ENCODE results near the gene RTN4RL2. TPM values are rescaled to one million over a fixed set of nuclear protein-coding genes. Genes with fewer than 3 reads are reported as not detected.

The RTN4RL2 gene
- total RNA-seq, 6 donors from 2014 or later: 1.1 to 4.1 (median 2.0) TPM; not detected in 1

DNA sequence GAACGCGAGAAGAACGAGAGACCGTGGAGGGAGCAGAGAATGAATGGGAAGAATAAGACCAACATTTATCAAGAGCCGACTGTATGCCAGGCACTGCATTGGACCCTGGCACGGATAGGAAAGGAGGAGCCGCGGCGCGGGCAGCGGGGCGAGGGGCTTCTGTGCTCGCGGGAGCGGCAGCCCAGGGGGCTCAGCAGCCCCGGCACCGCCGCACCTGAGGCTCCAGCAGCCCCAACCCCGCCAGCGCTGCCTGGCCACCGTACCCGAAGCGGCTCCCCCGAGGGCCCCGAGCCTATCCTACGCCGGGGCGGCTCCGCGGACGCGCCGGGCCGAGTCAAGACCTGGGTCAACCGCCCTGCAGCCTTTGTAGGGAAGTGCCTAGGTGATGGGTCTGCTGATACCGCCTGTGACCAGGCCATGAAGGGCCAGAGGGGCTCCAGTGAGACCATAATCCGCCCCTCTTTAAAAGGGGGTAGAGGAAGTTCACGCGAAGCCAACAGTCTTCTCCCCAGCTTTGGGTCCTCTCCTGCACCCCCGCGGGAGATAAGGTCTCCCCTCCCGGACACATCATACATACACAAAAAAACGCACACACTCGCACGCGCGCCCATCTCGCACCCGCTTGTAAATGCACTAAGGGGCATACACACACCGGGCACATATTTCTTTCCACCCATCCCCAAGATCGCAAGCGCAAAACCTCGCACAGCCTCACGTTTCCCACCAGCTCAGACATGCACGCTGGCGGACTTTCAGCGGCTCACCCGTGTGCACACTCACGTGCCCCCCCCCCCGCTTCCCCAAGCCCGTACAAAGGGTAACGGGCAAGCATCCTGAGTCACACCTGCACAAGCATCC, 935 bp upstream of the RTN4RL2 start:
- Histone ChIP-seq H3K9me3 (no peaks in the 10 kb centered on the region), H3K4me3 (peak overlapping the region in 3 of 4 donors; percentile 47 to 56 (median 53)), H3K4me1 (peaks cover 39 to 44% (median 40%) of the 10 kb centered on the region in 4 donors), H3K36me3 (no peaks in the 10 kb centered on the region), H3K27ac (peak overlapping the region in 1 of 4 donors; percentile 31), H3K27me3 (peaks cover 0 to 38% (median 15%) of the 10 kb centered on the region in 4 donors)
- DNase-seq (peak in 1 of 2 donors; percentile 89), ATAC-seq (ENCODE audit: low FRiP score in 2 of 2) (peak; percentile 5 to 14)
- WGBS, 2 donors: 2 to 3% methylated on average over 31 to 39 of the region's 62 CpGs
- TF ChIP-seq POLR2AphosphoS5 (IDR thresholded peaks at IDR 0.05) (no peak), POLR2A (IDR thresholded peaks at IDR 0.05) (no peak), EP300 (IDR thresholded peaks at IDR 0.05) (no peak)
- TF ChIP-seq, protein P1, sequence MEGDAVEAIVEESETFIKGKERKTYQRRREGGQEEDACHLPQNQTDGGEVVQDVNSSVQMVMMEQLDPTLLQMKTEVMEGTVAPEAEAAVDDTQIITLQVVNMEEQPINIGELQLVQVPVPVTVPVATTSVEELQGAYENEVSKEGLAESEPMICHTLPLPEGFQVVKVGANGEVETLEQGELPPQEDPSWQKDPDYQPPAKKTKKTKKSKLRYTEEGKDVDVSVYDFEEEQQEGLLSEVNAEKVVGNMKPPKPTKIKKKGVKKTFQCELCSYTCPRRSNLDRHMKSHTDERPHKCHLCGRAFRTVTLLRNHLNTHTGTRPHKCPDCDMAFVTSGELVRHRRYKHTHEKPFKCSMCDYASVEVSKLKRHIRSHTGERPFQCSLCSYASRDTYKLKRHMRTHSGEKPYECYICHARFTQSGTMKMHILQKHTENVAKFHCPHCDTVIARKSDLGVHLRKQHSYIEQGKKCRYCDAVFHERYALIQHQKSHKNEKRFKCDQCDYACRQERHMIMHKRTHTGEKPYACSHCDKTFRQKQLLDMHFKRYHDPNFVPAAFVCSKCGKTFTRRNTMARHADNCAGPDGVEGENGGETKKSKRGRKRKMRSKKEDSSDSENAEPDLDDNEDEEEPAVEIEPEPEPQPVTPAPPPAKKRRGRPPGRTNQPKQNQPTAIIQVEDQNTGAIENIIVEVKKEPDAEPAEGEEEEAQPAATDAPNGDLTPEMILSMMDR (IDR thresholded peaks at IDR 0.05): no peak

DNA sequence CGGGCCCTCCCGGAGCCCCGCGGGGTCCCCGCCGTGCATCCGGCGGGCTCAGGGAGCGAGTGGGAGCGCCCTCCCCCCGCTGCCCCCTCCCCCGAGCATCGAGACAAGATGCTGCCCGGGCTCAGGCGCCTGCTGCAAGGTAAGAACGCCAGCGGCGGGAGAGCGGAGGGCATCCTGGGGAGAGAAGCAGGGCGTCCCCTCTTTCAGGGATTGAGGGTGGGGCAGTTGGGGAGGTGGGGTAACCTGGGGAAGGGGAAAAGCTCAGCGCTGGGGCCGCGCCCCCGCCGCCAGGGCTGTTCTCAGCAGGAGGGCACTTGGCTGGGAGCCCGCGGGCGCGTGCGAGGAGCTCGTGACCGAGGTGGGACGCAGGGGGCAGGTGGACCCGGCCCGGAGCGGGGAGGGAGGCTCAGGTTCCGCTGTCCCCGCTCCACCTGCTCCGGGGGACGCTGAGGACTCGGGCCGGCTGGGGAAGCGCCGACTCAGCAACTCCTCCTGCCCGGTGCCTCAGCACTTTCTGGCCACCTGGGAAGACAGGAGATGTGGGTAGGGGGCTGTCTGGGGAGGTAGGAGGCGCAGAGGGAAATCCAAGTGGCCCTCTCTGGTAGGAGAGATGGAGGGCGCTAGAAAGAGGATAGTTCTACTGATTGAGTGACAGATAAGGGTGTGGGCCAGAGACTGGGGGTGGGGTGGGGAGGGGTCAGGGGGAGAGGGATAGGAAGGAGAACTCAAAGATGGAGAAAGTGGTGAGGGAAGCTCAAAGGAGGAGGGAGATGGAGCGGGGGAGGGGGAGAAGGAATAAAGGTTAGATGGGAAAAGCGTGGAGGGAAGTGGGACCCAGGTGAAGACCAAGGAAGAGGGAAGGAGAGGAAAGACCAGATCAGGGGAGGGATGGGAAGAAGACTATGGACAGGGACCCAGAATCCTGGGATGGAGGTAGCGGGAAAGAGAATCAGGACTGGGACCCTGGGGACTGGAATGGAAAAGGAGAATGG, 726 bp downstream of the RTN4RL2 start:
- Histone ChIP-seq H3K27me3 (peaks cover 0 to 38% (median 15%) of the 10 kb centered on the region in 4 donors), H3K9me3 (no peaks in the 10 kb centered on the region), H3K4me1 (peaks cover 39 to 44% (median 40%) of the 10 kb centered on the region in 4 donors), H3K4me3 (peak overlapping the region; percentile 22 to 56 (median 50)), H3K36me3 (no peaks in the 10 kb centered on the region), H3K27ac (no peak overlapping the region)
- 10 to 11% methylated on average over 32 to 37 of the region's 50 CpGs for WGBS, 2 donors
- TF ChIP-seq EP300 (IDR thresholded peaks at IDR 0.05) (no peak), POLR2A (IDR thresholded peaks at IDR 0.05) (no peak), POLR2AphosphoS5 (IDR thresholded peaks at IDR 0.05) (no peak)
- TF ChIP-seq, protein P1 (IDR thresholded peaks at IDR 0.05): no peak
- no peak for ATAC-seq (ENCODE audit: low FRiP score in 2 of 2)
- DNase-seq: peak in 1 of 2 donors; percentile 89

DNA sequence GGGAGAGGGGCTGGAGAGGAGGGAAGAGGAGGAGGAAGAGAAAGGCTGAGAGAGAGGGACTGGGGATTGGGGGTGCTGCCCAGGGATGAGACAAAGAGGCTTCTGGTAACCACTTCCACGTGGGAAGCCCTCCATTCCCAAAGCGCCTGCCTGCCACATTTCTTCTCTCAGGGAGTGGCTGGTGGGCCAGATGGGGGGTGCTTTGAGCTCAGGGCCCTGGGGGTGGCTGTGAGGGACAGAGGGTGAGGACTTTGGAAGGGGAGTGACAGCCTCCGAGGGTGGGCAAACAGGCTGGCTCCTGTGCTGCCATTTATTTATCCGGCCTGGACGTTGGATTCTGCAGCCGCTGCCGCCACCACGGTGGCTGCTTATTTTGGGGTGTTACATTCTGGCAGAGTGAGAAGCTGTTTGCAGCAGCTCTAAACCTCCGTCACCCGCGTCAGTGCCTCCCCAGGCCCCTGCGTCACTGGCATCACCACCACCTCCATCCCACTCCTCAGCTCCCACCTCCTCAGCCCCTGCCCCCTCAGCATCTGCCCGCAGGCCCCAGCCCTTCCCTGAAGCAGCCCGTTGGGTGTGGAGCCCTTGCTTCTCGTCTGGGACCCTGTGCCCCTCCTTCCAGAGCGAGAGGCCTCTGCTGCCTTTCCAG, 1.6 kb downstream of the RTN4RL2 start:
- WGBS, 2 donors: 74 to 76% methylated on average over 16 of the region's 16 CpGs
- DNase-seq (peak in 1 of 2 donors; percentile 60), ATAC-seq (ENCODE audit: low FRiP score in 2 of 2) (no peak)
- TF ChIP-seq, protein P1 (IDR thresholded peaks at IDR 0.05): no peak
- TF ChIP-seq POLR2A (IDR thresholded peaks at IDR 0.05) (no peak), EP300 (IDR thresholded peaks at IDR 0.05) (no peak), POLR2AphosphoS5 (IDR thresholded peaks at IDR 0.05) (no peak)
- Histone ChIP-seq H3K4me1 (peaks cover 39 to 43% (median 40%) of the 10 kb centered on the region in 4 donors), H3K27me3 (peaks cover 0 to 38% (median 15%) of the 10 kb centered on the region in 4 donors), H3K36me3 (no peaks in the 10 kb centered on the region), H3K27ac (no peak overlapping the region), H3K4me3 (no peak overlapping the region), H3K9me3 (no peaks in the 10 kb centered on the region)

DNA sequence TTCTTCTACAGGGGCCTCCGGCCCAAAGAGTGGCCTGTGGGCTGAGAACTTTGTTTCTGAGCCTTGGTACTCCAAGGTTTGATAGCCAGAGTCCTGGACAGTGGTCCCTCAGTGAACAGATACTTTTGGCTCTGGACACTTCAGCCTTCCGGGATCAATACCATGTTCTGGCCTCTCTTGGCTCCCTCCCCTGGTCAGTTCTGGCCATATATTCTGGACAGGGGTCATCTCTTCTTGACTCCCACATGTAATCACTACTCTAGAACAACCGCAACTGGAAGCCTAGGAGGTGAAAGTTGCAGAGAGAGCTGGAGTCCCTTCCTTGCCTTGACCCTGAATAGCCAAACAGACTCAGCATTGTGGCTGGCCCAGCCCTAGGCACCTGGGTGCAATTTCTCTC, 2.3 kb downstream of the RTN4RL2 start:
- no peak overlapping the region for H3K27ac ChIP-seq
- WGBS, 2 donors: 88 to 95% methylated on average over 3 of the region's 3 CpGs
- ATAC-seq (ENCODE audit: low FRiP score in 2 of 2): no peak
- no peak overlapping the region for H3K4me3 ChIP-seq
- no peaks in the 10 kb centered on the region for H3K9me3 ChIP-seq
- TF ChIP-seq, protein P1 (IDR thresholded peaks at IDR 0.05): no peak
- no peak for TF ChIP-seq POLR2A (IDR thresholded peaks at IDR 0.05)
- TF ChIP-seq EP300 (IDR thresholded peaks at IDR 0.05): no peak
- TF ChIP-seq POLR2AphosphoS5 (IDR thresholded peaks at IDR 0.05): no peak
- peaks cover 33 to 37% (median 36%) of the 10 kb centered on the region in 4 donors for H3K4me1 ChIP-seq
- H3K27me3 ChIP-seq: peaks cover 0 to 37% (median 15%) of the 10 kb centered on the region in 4 donors
- H3K36me3 ChIP-seq: no peaks in the 10 kb centered on the region
- DNase-seq: no peak

All from upper lobe of left lung (tissue), 6 donors.